Body of pancreas (tissue), 4 donors: ENCODE results near the gene HOXD12. TPM values are rescaled to one million over a fixed set of nuclear protein-coding genes. Genes with fewer than 3 reads are reported as not detected.

ENCODE experiments used
- ATAC-seq: fragments of 150-250 bp; one replicate; pipeline ENCODE4 v1.9.1; 2016
- DNase-seq, 4 donors: peaks; one replicate each; pipeline ENCODE4 v3.0.0-alpha.2; 2019
- H3K27ac ChIP-seq, 4 donors: fragments of 200-600 bp; sonication (generic); 1 replicate in 3 of 4; 2 replicates in 1 of 4; pipeline versions ENCODE4 v1.5.1 to v1.6.1; 2016 to 2019; ENCODE audit warnings: mild to moderate bottlenecking in 1 of 4, mixed read lengths in 1 of 4, moderate library complexity in 1 of 4
- H3K27me3 ChIP-seq, 2 donors: fragments of 200-600 bp; sonication (generic); one replicate each; pipeline ENCODE4 v1.6.0; 2016; ENCODE audit warnings: mild to moderate bottlenecking in 1 of 2
- H3K36me3 ChIP-seq, 2 donors: fragments of 200-600 bp; sonication (generic); replicated peaks in 1 of 2; 2 replicates each; pipeline ENCODE4 v1.5.1; 2016; ENCODE audit warnings: low read depth in 2 of 2; ENCODE audit not compliant: insufficient read depth in 1 of 2
- H3K4me1 ChIP-seq: fragments of 200-600 bp; sonication (generic); one replicate; pipeline ENCODE4 v1.6.0; 2016
- H3K4me3 ChIP-seq, 2 donors: fragments of 200-600 bp; sonication (generic); 1 replicate in 1 of 2; 2 replicates in 1 of 2; pipeline ENCODE4 v1.5.1; 2016 to 2019
- H3K9me3 ChIP-seq, 3 donors: fragments of 200-600 bp; sonication (generic); 1 replicate in 2 of 3; 2 replicates in 1 of 3; pipeline ENCODE4 v1.5.1; 2016
- POLR2A ChIP-seq, 3 donors: fragments of 450-650 bp; IDR thresholded peaks; one replicate each; pipeline ENCODE4 v1.6.1; 2016; ENCODE audit warnings: antibody characterized with exemption in 3 of 3, mild to moderate bottlenecking in 2 of 3
- WGBS, 2 donors: methylation state at CpG; one replicate each; pipeline ENCODE4 v1.1.5; 2017; 5-methylcytosine and 5-hydroxymethylcytosine counted together
- intact Hi-C: fragments of 100-400 bp; cut with DNase I; formaldehyde crosslinking; loops from one replicate; pipeline ENCODE4 v1.15.1; 2023
- total RNA-seq, 2 donors: library from RNA; depleted of rRNA; stranded (reverse); fragments of >200 nt; gene quantifications; one replicate each; pipeline ENCODE4 v1.1.0, GENCODE V29; 2016
- TF ChIP-seq, protein P1 (sequence below), 7 experiments: fragments of 450-650 bp in 4 of 7; fragments of 200-600 bp in 3 of 7; sonication (generic) in 3 of 7; IDR thresholded peaks; one replicate each; pipeline ENCODE4 v1.5.1; 2016 to 2019; ENCODE audit warnings: antibody characterized with exemption in 7 of 7

HOXD12 gene
- total RNA-seq, 2 donors from 2014 or later = not detected

DNA sequence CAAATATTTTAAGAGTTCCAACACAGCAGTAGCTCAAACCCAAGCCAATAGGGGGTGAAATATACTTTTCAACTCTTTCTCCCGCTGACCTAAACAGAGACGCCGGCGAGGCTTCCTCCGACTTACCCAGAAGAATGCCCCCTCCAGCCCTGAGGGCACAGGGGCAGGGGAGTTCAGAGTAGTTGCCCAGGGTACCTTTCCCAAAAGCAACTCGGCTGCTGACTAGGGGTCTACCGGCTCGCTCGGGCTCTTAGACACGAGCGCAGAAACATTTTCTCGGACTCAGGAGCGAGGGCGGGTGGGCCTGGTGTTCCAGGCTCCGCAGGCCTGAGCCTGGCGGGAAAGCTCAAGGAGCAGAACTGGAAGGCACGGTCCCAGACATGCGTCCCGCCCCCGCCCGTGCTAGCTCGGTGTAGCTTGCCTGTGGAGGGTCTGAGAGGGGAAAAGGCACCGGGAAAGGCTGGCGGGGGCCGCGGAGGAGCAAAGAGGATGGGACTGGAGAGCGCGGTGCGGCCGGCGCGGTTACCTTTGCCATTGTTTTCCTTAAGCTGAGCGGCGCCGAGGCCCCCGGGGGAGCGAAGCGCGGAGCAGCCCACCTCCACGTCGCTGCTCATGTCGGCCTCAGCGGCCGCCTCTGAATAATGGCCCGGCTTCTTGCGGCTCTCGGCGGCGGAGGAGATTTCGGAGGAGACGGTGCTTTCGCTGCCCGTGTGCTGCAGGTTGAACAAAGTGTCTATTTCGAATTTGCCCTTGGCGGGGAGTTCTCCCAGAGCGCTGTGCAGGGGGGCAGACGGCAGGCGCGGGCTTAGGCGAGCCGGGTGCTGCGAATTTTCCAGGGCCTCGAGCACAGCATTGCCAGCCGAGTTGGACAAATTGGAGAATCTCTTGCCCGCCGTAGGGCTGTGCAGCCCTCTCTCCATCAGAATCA, 16.5 kb upstream of the HOXD12 start:
- intact Hi-C loops = loop anchor here (10.0 kb wide), 1 partner anchor 718 kb away; no protein-coding TSS in a partner anchor

DNA sequence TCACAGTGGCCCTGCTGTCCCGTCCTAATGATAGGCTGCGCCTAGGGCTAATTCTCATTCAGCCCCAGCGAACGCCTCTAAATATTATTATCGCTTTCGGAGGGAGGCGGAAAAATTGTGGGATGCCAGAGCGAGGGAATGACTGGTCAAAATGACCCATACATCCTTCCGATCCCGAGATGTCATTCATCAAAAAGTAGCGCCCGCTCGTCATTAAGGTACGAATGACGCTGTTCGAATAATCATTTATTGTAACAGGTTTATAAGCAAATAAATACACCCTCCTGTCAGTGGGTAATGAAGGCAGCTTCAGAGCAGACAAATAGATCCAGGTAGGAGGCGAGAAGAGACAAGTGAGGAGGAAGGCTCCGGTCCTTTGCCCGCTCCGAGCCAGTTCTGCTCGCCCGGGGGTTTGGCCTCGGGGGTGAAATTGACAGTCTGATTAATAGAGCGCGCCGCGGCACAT, 15.8 kb upstream of the HOXD12 start, which contains the start of gene EVX2:
TSS of gene EVX2 (minus strand) at position 167 of the 466 bp plus-strand sequence. CDS start 186 bp downstream, outside the sequence.
- H3K27me3 ChIP-seq = peaks cover 6 to 89% of the 10 kb centered on the region in 2 donors
- H3K36me3 ChIP-seq = no peaks in the 10 kb centered on the region
- peaks cover 0 to 8% (median 0%) of the 10 kb centered on the region in 3 donors for H3K9me3 ChIP-seq
- no peak for TF ChIP-seq POLR2A (IDR thresholded peaks at IDR 0.05)
- TF ChIP-seq, protein P1, sequence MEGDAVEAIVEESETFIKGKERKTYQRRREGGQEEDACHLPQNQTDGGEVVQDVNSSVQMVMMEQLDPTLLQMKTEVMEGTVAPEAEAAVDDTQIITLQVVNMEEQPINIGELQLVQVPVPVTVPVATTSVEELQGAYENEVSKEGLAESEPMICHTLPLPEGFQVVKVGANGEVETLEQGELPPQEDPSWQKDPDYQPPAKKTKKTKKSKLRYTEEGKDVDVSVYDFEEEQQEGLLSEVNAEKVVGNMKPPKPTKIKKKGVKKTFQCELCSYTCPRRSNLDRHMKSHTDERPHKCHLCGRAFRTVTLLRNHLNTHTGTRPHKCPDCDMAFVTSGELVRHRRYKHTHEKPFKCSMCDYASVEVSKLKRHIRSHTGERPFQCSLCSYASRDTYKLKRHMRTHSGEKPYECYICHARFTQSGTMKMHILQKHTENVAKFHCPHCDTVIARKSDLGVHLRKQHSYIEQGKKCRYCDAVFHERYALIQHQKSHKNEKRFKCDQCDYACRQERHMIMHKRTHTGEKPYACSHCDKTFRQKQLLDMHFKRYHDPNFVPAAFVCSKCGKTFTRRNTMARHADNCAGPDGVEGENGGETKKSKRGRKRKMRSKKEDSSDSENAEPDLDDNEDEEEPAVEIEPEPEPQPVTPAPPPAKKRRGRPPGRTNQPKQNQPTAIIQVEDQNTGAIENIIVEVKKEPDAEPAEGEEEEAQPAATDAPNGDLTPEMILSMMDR (IDR thresholded peaks at IDR 0.05) = no peak
- 9 to 16% methylated on average over 27 of the region's 27 CpGs for WGBS, 2 donors
- peaks cover 44% of the 10 kb centered on the region for H3K4me1 ChIP-seq
- intact Hi-C loops = loop anchor here (10.0 kb wide), 1 partner anchor 719 kb away; no protein-coding TSS in a partner anchor
- DNase-seq (no peak), ATAC-seq (no peak)
- no peak within 1 kb of the TSS for H3K27ac ChIP-seq
- H3K4me3 ChIP-seq = no peak within 1 kb of the TSS

More for the DNA sequence above, 16.5 kb upstream of the HOXD12 start:
- Histone ChIP-seq H3K9me3 (peaks cover 0 to 8% (median 0%) of the 10 kb centered on the region in 3 donors), H3K4me3 (no peak overlapping the region), H3K27ac (no peak overlapping the region), H3K4me1 (peaks cover 40% of the 10 kb centered on the region), H3K36me3 (no peaks in the 10 kb centered on the region), H3K27me3 (peaks cover 6 to 92% of the 10 kb centered on the region in 2 donors)
- no peak for TF ChIP-seq POLR2A (IDR thresholded peaks at IDR 0.05)
- TF ChIP-seq, protein P1 (IDR thresholded peaks at IDR 0.05) = no peak
- DNase-seq (no peak), ATAC-seq (no peak)
- WGBS, 2 donors = 3 to 9% methylated on average over 33 to 66 of the region's 66 CpGs

DNA sequence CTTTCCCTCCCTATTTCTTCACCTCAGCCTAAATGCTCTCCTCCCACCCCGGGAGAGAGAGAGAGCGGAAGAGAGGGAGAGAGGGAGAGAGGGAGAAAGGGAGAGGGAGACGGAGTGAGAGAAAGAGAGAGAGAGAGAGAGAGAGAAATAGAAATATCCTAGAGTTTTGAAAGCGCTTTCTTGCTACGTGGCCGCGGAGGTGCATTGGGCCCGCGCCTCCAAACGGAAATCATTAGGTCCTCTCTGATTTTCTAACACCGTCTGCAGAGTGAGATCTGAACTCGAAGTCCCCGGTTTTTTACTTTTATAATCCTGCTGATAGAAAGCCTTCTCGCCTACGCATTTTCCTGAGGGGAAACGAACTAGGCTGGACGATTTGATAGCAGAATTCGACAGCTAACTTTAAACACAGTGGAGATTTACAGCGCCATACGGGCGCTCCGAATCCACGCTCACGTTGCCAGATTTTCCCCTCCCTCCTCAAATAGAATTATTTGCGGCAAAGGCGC, 14.9 kb upstream of the HOXD12 start:
- peaks cover 6 to 88% of the 10 kb centered on the region in 2 donors for H3K27me3 ChIP-seq
- DNase-seq (no peak), ATAC-seq (no peak)
- peaks cover 0 to 8% (median 0%) of the 10 kb centered on the region in 3 donors for H3K9me3 ChIP-seq
- TF ChIP-seq, protein P1 (IDR thresholded peaks at IDR 0.05) = no peak
- TF ChIP-seq POLR2A (IDR thresholded peaks at IDR 0.05) = no peak
- no peak overlapping the region for H3K27ac ChIP-seq
- H3K4me3 ChIP-seq = no peak overlapping the region
- peaks cover 38% of the 10 kb centered on the region for H3K4me1 ChIP-seq
- 4 to 10% methylated on average over 26 of the region's 26 CpGs for WGBS, 2 donors
- no peaks in the 10 kb centered on the region for H3K36me3 ChIP-seq
- intact Hi-C loops = loop anchor here (10.0 kb wide), 1 partner anchor 720 kb away; no protein-coding TSS in a partner anchor

DNA sequence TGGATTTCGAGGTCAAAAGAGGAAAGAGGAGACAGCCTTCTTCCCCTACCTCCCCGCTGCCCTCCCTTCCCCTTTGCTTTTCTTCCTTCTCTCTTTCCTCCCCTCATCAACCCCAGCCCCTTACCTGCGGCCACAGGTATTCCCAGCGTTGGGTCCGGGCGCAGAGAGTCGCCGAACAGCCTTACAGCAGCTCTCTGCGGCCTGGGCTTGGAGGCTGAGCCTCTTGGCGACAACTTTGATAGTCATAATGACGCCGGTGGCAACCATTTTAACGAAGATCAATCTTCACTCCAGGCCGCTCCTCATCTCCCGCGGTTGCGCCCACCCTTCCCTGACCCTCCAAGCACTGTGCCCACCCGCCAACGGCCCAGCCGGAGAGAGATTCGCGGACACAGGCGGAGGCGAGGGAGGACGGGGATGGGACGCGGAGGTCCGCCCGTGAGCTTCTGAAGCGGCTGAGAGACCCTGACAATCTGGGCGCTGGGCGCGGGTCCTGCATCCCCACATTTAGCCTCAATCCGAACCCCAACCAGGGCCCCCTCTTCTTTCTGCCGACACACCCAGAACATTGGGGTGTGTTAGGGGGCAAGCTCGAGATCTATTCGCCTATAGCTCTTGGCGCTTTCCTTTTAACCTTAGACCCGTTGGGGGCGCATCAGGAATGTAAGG, 14.3 kb upstream of the HOXD12 start:
- DNase-seq (no peak), ATAC-seq (no peak)
- TF ChIP-seq, protein P1 (IDR thresholded peaks at IDR 0.05) = no peak
- TF ChIP-seq POLR2A (IDR thresholded peaks at IDR 0.05) = no peak
- Histone ChIP-seq H3K36me3 (no peaks in the 10 kb centered on the region), H3K27ac (no peak overlapping the region), H3K4me1 (peaks cover 34% of the 10 kb centered on the region), H3K9me3 (peaks cover 0 to 8% (median 0%) of the 10 kb centered on the region in 3 donors), H3K27me3 (peaks cover 6 to 88% of the 10 kb centered on the region in 2 donors), H3K4me3 (no peak overlapping the region)
- intact Hi-C loops = loop anchor here (10.0 kb wide), 1 partner anchor 720 kb away; no protein-coding TSS in a partner anchor
- 4 to 9% methylated on average over 28 to 40 of the region's 40 CpGs for WGBS, 2 donors
